Gastrocnemius medialis (tissue), 4 donors: ENCODE results near the gene ZBTB39.
"Not testable (repeated sequence)": the region's sequence is repeated elsewhere in the genome, so short reads cannot be mapped to it uniquely, and the experiment has no call there.

Experiments used
- POLR2A ChIP-seq, 2 donors: fragments of 450-650 bp; IDR thresholded peaks; one replicate each; pipeline ENCODE4 v1.6.1; 2017; ENCODE audit warnings: antibody characterized with exemption in 2 of 2, mild to moderate bottlenecking in 2 of 2, moderate library complexity in 2 of 2
- TF ChIP-seq, protein P1 (sequence below), 5 experiments: fragments of 450-650 bp in 3 of 5; fragments of 200-600 bp in 2 of 5; sonication (generic) in 2 of 5; IDR thresholded peaks in 4 of 5; conservative IDR thresholded peaks in 1 of 5; 1 replicate in 4 of 5; 2 replicates in 1 of 5; pipeline ENCODE4 v1.5.1; 2016 to 2019; ENCODE audit warnings: antibody characterized with exemption in 5 of 5, mild to moderate bottlenecking in 3 of 5, moderate library complexity in 3 of 5

DNA sequence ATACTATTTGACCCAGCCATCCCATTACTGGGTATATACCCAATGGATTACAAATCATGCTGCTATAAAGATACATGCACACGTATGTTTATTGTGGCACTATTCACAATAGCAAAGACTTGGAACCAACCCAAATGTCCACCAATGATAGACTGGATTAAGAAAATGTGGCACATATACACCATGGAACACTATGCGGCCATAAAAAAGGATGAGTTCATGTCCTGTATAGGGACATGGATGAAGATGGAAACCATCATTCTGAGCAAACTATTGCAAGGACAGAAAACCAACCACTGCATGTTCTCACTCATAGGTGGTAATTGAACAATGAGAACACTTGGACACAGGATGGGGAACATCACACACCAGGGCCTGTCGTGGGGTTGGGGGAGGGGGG lies 32.1 kb downstream of the ZBTB39 start:
- TF ChIP-seq, protein P1, sequence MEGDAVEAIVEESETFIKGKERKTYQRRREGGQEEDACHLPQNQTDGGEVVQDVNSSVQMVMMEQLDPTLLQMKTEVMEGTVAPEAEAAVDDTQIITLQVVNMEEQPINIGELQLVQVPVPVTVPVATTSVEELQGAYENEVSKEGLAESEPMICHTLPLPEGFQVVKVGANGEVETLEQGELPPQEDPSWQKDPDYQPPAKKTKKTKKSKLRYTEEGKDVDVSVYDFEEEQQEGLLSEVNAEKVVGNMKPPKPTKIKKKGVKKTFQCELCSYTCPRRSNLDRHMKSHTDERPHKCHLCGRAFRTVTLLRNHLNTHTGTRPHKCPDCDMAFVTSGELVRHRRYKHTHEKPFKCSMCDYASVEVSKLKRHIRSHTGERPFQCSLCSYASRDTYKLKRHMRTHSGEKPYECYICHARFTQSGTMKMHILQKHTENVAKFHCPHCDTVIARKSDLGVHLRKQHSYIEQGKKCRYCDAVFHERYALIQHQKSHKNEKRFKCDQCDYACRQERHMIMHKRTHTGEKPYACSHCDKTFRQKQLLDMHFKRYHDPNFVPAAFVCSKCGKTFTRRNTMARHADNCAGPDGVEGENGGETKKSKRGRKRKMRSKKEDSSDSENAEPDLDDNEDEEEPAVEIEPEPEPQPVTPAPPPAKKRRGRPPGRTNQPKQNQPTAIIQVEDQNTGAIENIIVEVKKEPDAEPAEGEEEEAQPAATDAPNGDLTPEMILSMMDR (IDR thresholded peaks at IDR 0.05 in 4 of 5, conservative IDR thresholded peaks at IDR 0.05 in 1 of 5) = not testable (repeated sequence)
- TF ChIP-seq POLR2A (IDR thresholded peaks at IDR 0.05) = not testable (repeated sequence)
